Panc1 (cell line): ENCODE data around the gene SORBS1. TPM values are rescaled to one million over a fixed set of nuclear protein-coding genes. Genes with fewer than 3 reads are reported as not detected.

Experiments used
- ATAC-seq: fragments of 200-7000 bp; cut with Tn5 transposase; 2 replicates; pipeline ENCODE4 v1.9.1; 2020; ENCODE audit warnings: mild to moderate bottlenecking, moderate library complexity
- BruUV-seq: library from RNA; stranded (reverse); fragments of 400-500 nt; replicated peaks from 2 replicates; lab custom pipeline; 2021; lab: Mats Ljungman, UMichigan
- CTCF ChIA-PET: fragments of 300-600 bp; sonication (Branson Sonifier 250); formaldehyde crosslinking; loops from one replicate; lab custom pipeline; 2022; ENCODE audit warnings: antibody characterized with exemption; lab: Charles Lee
- POLR2A ChIA-PET: fragments of 300-600 bp; sonication (Branson Sonifier 250); formaldehyde crosslinking; loops from one replicate; lab custom pipeline; 2022; ENCODE audit warnings: antibody characterized with exemption; lab: Charles Lee
- DNase-seq: peaks from one replicate; pipeline ENCODE4 v3.0.0-alpha.2; 2010; ENCODE audit warnings: low read depth, low spot score
- H3K27ac ChIP-seq: 2 replicates; pipeline ENCODE4 v1.5.1; 2011; ENCODE audit warnings: mild to moderate bottlenecking, low read length, inconsistent platforms
- H3K27me3 ChIP-seq: fragments of 200-500 bp; sonication (Bioruptor generic); 2 replicates; pipeline ENCODE4 v1.6.0; 2014; ENCODE audit warnings: low read length, inconsistent platforms; ENCODE audit not compliant: control insufficient read depth, insufficient read depth
- H3K36me3 ChIP-seq: fragments of 200-500 bp; sonication (Bioruptor generic); 2 replicates; pipeline ENCODE4 v1.5.1; 2014; ENCODE audit warnings: inconsistent platforms, mild to moderate bottlenecking, low read length, moderate library complexity; ENCODE audit not compliant: control insufficient read depth, insufficient read depth
- H3K4me1 ChIP-seq: 2 replicates; pipeline ENCODE4 v1.5.1; 2011; ENCODE audit warnings: inconsistent platforms, mild to moderate bottlenecking, low read length, moderate library complexity; ENCODE audit not compliant: control insufficient read depth, insufficient read depth
- H3K4me3 ChIP-seq, 2 experiments: 2 replicates each; pipeline ENCODE4 v1.5.1; 2011 to 2012; ENCODE audit warnings: low read depth in 2 of 2, low read length in 2 of 2, mild to moderate bottlenecking in 2 of 2, inconsistent platforms in 1 of 2, moderate library complexity in 1 of 2
- H3K9me3 ChIP-seq: fragments of 200-500 bp; sonication (Bioruptor generic); 2 replicates; pipeline ENCODE4 v1.5.1; 2014; ENCODE audit warnings: low read depth, mild to moderate bottlenecking, inconsistent platforms, low read length, moderate library complexity; ENCODE audit not compliant: control insufficient read depth, insufficient read depth
- CTCF ChIP-seq: fragments of 450-650 bp; IDR thresholded peaks from 2 replicates; pipeline ENCODE4 v1.5.1; 2017; ENCODE audit warnings: mild to moderate bottlenecking
- POLR2AphosphoS5 ChIP-seq: IDR thresholded peaks from 2 replicates; pipeline ENCODE4 v1.6.1; 2012; ENCODE audit warnings: mild to moderate bottlenecking, low read depth, low read length, moderate library complexity
- SIN3A ChIP-seq: IDR thresholded peaks from 2 replicates; pipeline ENCODE4 v1.6.1; 2012; ENCODE audit warnings: low read depth, mild to moderate bottlenecking, low read length, moderate library complexity, borderline replicate concordance; ENCODE audit not compliant: insufficient read depth
- TCF7L2 ChIP-seq: IDR thresholded peaks from 2 replicates; pipeline ENCODE4 v1.6.1; 2011; ENCODE audit warnings: mild to moderate bottlenecking, low read depth, low read length, inconsistent platforms
- in situ Hi-C: cut with HindIII; loops from 2 replicates; pipeline ENCODE4 v1.10.0; 2016; ENCODE audit warnings: low sequenced_read_pairs, low pct_unique_long_range_greater_than_20kb
- intact Hi-C: fragments of 100-400 bp; cut with micrococcal nuclease; formaldehyde crosslinking; loops from one replicate; pipeline ENCODE4 v1.10.0; 2022; ENCODE audit not compliant: unreplicated experiment
- total RNA-seq: library from RNA; stranded (reverse); gene quantifications from one replicate; pipeline ENCODE4 v1.2.1, GENCODE V29; 2021; ENCODE audit not compliant: unreplicated experiment
- TF ChIP-seq, protein P1 (sequence below), 2 experiments: IDR thresholded peaks; 2 replicates each; pipeline ENCODE4 v1.6.1; 2011 to 2012; ENCODE audit warnings: low read depth in 2 of 2, control low read depth in 1 of 2, low read length in 1 of 2, mild to moderate bottlenecking in 1 of 2, moderate library complexity in 1 of 2; ENCODE audit not compliant: insufficient read depth in 1 of 2

Gene SORBS1
- total RNA-seq, 1 experiment from 2014 or later: 29.4 TPM

DNA sequence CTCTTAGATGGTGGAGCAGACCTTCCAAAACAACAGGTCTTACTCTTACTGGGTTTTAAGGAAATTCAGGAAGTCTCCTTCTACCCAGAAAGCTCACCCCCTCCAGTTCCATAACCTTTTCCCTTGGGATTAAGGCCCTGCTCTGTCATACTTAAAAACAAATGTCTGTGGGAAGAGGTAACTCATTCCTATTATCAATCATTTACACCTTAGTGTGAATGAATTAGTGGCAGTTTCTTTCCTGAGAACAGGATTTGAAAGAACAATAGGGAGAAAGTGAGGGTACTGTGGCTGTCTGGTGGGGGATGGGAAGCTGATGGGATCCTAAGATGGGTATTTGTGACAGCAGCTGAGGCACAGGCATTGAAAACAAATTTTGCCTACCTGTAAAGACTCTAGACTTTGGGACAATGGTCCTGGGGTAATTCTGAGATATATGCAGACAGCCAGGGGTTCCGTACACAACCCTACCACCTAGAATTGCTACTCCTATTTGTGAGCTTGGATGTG, 248.1 kb downstream of the SORBS1 start:
- ChIA-PET POLR2A (interaction anchor here (0.7 kb wide), 1 partner anchor 20 kb away, joined by 3 read pairs; no protein-coding TSS in a partner anchor), CTCF (no interaction called here)
- no TSS peak for BruUV-seq
- DNase-seq (no peak), ATAC-seq (no peak)
- TF ChIP-seq POLR2AphosphoS5: no peak
- TF ChIP-seq, protein P1, sequence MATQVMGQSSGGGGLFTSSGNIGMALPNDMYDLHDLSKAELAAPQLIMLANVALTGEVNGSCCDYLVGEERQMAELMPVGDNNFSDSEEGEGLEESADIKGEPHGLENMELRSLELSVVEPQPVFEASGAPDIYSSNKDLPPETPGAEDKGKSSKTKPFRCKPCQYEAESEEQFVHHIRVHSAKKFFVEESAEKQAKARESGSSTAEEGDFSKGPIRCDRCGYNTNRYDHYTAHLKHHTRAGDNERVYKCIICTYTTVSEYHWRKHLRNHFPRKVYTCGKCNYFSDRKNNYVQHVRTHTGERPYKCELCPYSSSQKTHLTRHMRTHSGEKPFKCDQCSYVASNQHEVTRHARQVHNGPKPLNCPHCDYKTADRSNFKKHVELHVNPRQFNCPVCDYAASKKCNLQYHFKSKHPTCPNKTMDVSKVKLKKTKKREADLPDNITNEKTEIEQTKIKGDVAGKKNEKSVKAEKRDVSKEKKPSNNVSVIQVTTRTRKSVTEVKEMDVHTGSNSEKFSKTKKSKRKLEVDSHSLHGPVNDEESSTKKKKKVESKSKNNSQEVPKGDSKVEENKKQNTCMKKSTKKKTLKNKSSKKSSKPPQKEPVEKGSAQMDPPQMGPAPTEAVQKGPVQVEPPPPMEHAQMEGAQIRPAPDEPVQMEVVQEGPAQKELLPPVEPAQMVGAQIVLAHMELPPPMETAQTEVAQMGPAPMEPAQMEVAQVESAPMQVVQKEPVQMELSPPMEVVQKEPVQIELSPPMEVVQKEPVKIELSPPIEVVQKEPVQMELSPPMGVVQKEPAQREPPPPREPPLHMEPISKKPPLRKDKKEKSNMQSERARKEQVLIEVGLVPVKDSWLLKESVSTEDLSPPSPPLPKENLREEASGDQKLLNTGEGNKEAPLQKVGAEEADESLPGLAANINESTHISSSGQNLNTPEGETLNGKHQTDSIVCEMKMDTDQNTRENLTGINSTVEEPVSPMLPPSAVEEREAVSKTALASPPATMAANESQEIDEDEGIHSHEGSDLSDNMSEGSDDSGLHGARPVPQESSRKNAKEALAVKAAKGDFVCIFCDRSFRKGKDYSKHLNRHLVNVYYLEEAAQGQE (IDR thresholded peaks at IDR 0.05; ENCODE audit: insufficient read depth in 1 of 2, low read depth in 2 of 2, low read length in 1 of 2): no peak
- no peak for TF ChIP-seq CTCF
- no peak for TF ChIP-seq TCF7L2
- TF ChIP-seq SIN3A: no peak
- Histone ChIP-seq H3K36me3 (no peaks in the 10 kb centered on the region), H3K4me1 (peaks cover 25% of the 10 kb centered on the region), H3K27me3 (no peaks in the 10 kb centered on the region), H3K27ac (no peak overlapping the region), H3K9me3 (no peaks in the 10 kb centered on the region), H3K4me3 (no peak overlapping the region)
- intact Hi-C loops (no loop called here), in situ Hi-C loops (no loop called here)

GRCh38 chr10:95312257-95312656, 248.9 kb downstream of the SORBS1 start:
- Histone ChIP-seq H3K4me1 (peaks cover 30% of the 10 kb centered on the region), H3K27me3 (no peaks in the 10 kb centered on the region), H3K4me3 (no peak overlapping the region), H3K27ac (no peak overlapping the region), H3K9me3 (no peaks in the 10 kb centered on the region), H3K36me3 (no peaks in the 10 kb centered on the region)
- no peak for TF ChIP-seq TCF7L2
- TF ChIP-seq CTCF: no peak
- TF ChIP-seq, protein P1 (IDR thresholded peaks at IDR 0.05; ENCODE audit: insufficient read depth in 1 of 2, low read depth in 2 of 2, low read length in 1 of 2): no peak
- no peak for TF ChIP-seq SIN3A
- no peak for TF ChIP-seq POLR2AphosphoS5
- in situ Hi-C loops: no loop called here
- no TSS peak for BruUV-seq
- ATAC-seq: no peak
- ChIA-PET POLR2A (no interaction called here), CTCF (no interaction called here)
- DNase-seq: no peak
- intact Hi-C loops: no loop called here
